T-cell (primary cell): ENCODE results near the gene AZI2. TPM values are rescaled to one million over a fixed set of nuclear protein-coding genes. Genes with fewer than 3 reads are reported as not detected.

ENCODE experiments used
- ATAC-seq, 4 experiments: fragments of 200-7000 bp in 3 of 4; fragments of 150-1000 bp in 1 of 4; cut with Tn5 transposase; replicated peaks in 1 of 4; 1 replicate in 3 of 4; 2 replicates in 1 of 4; pipeline ENCODE4 v1.10.0; 2021; ENCODE audit warnings: moderate library complexity in 3 of 4, mild to moderate bottlenecking in 2 of 4, moderate number of reproducible peaks in 1 of 4
- CTCF ChIA-PET, 2 donors: fragments of 300-600 bp; sonication (Branson Sonifier 250); formaldehyde crosslinking; loops; one replicate each; lab custom pipeline; 2022; ENCODE audit warnings: antibody characterized with exemption in 2 of 2; lab: Charles Lee
- POLR2A ChIA-PET, 2 donors: fragments of 300-600 bp; sonication (Branson Sonifier 250); formaldehyde crosslinking; loops; one replicate each; lab custom pipeline; 2022; ENCODE audit warnings: antibody characterized with exemption in 2 of 2; lab: Charles Lee
- DNase-seq, 35 experiments: peaks; one replicate each; pipeline versions ENCODE4 v3.0.0 to v3.0.0-alpha.2; 2013 to 2023
- H3K27ac ChIP-seq: one replicate; pipeline ENCODE4 v1.5.1; 2013; ENCODE audit warnings: low read length
- H3K27me3 ChIP-seq, 2 experiments: replicated peaks in 1 of 2; 1 replicate in 1 of 2; 2 replicates in 1 of 2; pipeline versions ENCODE4 v1.6.1 to v1.7.0; 2013; ENCODE audit warnings: low read length in 1 of 2, mixed read lengths in 1 of 2; ENCODE audit not compliant: control insufficient read depth in 2 of 2, insufficient read depth in 2 of 2; ENCODE audit errors: extremely low read depth in 1 of 2
- H3K36me3 ChIP-seq, 2 donors: 1 replicate in 1 of 2; 2 replicates in 1 of 2; pipeline versions ENCODE4 v1.6.1 to v1.7.0; 2013; ENCODE audit warnings: low read length in 1 of 2; ENCODE audit not compliant: control insufficient read depth in 2 of 2, insufficient read depth in 1 of 2; ENCODE audit errors: extremely low read depth in 1 of 2
- H3K4me1 ChIP-seq, 2 experiments: 1 replicate in 1 of 2; 2 replicates in 1 of 2; pipeline versions ENCODE4 v1.6.1 to v1.7.0; 2013; ENCODE audit warnings: low read length in 2 of 2, mixed read lengths in 1 of 2; ENCODE audit not compliant: insufficient read depth in 2 of 2, control insufficient read depth in 1 of 2; ENCODE audit errors: extremely low read depth in 1 of 2
- H3K4me3 ChIP-seq, 2 donors: 1 replicate in 1 of 2; 2 replicates in 1 of 2; pipeline versions ENCODE4 v1.5.1 to v1.7.0; 2013; ENCODE audit warnings: mild to moderate bottlenecking in 2 of 2, low read length in 1 of 2, moderate library complexity in 1 of 2; ENCODE audit not compliant: control insufficient read depth in 1 of 2; ENCODE audit errors: extremely low read depth in 1 of 2
- H3K9me3 ChIP-seq: 2 replicates; pipeline ENCODE4 v1.7.0; 2013
- H3K27ac Mint-ChIP-seq, 2 donors: one replicate each; pipeline ENCODE4 v1.8.0; 2020 to 2021; ENCODE audit warnings: mild to moderate bottlenecking in 2 of 2, mixed read lengths in 2 of 2
- H3K27me3 Mint-ChIP-seq, 2 donors: one replicate each; pipeline ENCODE4 v1.8.0; 2021 to 2022; ENCODE audit warnings: mixed read lengths in 2 of 2
- H3K36me3 Mint-ChIP-seq: one replicate; pipeline ENCODE4 v1.8.0; 2021; ENCODE audit warnings: mixed read lengths
- H3K4me1 Mint-ChIP-seq, 3 donors: one replicate each; pipeline ENCODE4 v1.8.0; 2020 to 2022; ENCODE audit warnings: mixed read lengths in 3 of 3, mild to moderate bottlenecking in 1 of 3
- H3K4me3 Mint-ChIP-seq, 3 donors: one replicate each; pipeline ENCODE4 v1.8.0; 2020 to 2022; ENCODE audit warnings: mild to moderate bottlenecking in 3 of 3, mixed read lengths in 3 of 3, moderate library complexity in 3 of 3
- H3K9me3 Mint-ChIP-seq, 3 donors: one replicate each; pipeline ENCODE4 v1.8.0; 2020 to 2022; ENCODE audit warnings: mixed read lengths in 3 of 3
- WGBS: methylation state at CpG from one replicate; pipeline ENCODE4 v1.1.5; 2013; ENCODE audit warnings: missing lambda C conversion rate; ENCODE audit not compliant: insufficient coverage; 5-methylcytosine and 5-hydroxymethylcytosine counted together
- total RNA-seq, 35 experiments: library from RNA in 6 of 35; stranded (reverse) in 6 of 35; fragments of 120-200 nt in 1 of 35; gene quantifications; one replicate each; pipeline versions ENCODE4 v1.2.1 to v1.2.4 and lab custom pipeline; 2013 to 2026

Gene AZI2
- total RNA-seq, 5 donors from 2014 or later (not counting 1 experiment from before 2014, with no cell fraction given), result 29.5 to 38.6 (median 30.6) TPM

DNA sequence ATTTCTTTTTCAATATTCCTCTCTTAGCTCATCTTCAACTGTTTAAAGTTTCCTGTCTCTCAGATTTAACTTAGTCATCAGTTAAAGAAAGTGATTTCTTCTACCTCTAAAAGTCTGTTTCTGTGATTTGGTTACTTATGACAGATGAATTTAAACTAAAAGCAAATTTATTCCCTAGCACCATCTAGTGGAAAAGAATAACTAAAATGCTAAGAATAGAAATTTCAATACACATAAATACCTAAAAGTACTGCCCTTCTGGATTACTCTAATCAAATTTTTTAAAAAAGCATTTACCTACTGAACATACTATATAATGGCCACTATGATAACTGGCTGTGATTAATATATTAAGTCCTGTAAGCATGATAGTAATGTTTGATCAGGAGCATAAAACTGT lies 14.1 kb downstream of the AZI2 start:
- Histone ChIP-seq H3K4me1 (peaks cover 0 to 3% of the 10 kb centered on the region in 2 experiments), H3K9me3 (no peaks in the 10 kb centered on the region), H3K27ac (no peak overlapping the region), H3K27me3 (no peaks in the 10 kb centered on the region), H3K36me3 (peaks cover 0 to 23% of the 10 kb centered on the region in 2 donors), H3K4me3 (no peak overlapping the region)
- DNase-seq (no peak), ATAC-seq (no peak)
- Mint-ChIP-seq H3K27me3 (no peaks in the 10 kb centered on the region), H3K36me3 (peaks cover 8% of the 10 kb centered on the region), H3K4me3 (no peak overlapping the region), H3K9me3 (no peaks in the 10 kb centered on the region), H3K27ac (no peak overlapping the region), H3K4me1 (peaks cover 12 to 17% (median 13%) of the 10 kb centered on the region in 3 donors)
- ChIA-PET POLR2A (no interaction called here), CTCF (interaction anchor here (0.6 to 3.8 kb wide), 8 partner anchors 8 to 1022 kb away, joined by 3 to 36 read pairs (median 4); partner anchors contain the start of genes AZI2 (in 1 of the 2), EOMES (in 1 of the 2) and ZCWPW2 (in 1 of the 2))

DNA sequence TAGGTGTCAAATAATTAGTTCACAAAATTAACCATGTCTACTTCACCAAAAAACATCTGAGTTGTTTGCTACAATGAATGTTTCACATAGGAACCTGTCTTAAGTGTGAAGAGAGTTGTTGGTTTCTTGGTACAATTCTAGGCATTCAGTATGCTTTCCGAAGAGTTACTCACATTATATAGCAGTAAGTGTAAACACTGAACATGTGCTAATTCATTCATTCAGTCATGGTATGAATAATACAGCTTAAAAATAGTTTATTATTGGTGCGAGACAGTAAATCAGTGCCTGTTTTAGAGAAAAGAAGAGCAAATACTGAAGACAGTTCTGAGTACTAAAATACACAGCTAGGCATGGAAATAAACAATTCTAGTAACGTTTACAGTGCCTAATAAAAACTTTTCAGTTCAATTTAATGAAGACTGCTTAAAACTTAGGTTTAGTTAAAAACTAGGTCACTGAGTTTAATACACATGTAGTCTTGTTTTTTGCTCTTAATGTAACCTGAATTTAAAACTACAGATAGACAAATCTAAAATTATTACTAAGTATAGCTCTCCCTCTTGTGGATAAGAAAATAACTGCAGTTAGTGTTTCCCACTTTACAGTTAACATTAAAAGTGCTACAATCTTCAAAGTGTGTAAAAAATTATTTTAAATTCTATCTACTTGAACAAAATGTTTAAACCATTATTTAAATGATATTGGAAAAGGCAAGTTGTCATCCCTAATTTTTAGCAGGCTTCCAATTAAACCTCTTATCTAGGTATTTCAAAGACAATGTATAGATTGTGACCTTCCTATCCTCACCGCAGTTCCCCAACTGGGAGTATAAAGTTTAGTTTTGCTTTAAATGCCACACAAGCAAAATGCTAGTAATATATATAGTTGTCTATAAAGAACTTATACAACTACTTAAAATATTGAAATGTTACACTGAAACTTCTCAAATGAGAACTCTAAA lies 20.2 kb downstream of the AZI2 start:
- H3K4me1 Mint-ChIP-seq, result peaks cover 0 to 30% (median 23%) of the 10 kb centered on the region in 3 donors
- no peaks in the 10 kb centered on the region for H3K9me3 ChIP-seq
- POLR2A ChIA-PET, result interaction anchor here (0.6 to 1.1 kb wide), 6 partner anchors 8 to 590 kb away, joined by 3 to 4 read pairs (median 3); no protein-coding TSS in a partner anchor
- H3K36me3 ChIP-seq, result peaks cover 0 to 9% of the 10 kb centered on the region in 2 donors
- peaks cover 20% of the 10 kb centered on the region for H3K36me3 Mint-ChIP-seq
- DNase-seq (peak in 1 of 35 experiments; percentile 72), ATAC-seq (peak in 2 of 4 experiments; percentile 56 to 64)
- H3K4me1 ChIP-seq, result peaks cover 0 to 4% of the 10 kb centered on the region in 2 experiments
- no peak overlapping the region for H3K4me3 ChIP-seq
- CTCF ChIA-PET, result interaction anchor here (0.7 to 6.3 kb wide), 23 partner anchors 9 to 1018 kb away, joined by 3 to 207 read pairs (median 8); partner anchors contain the start of genes EOMES (in 2 of the 2), AZI2 (in 1 of the 2) and ZCWPW2 (in 1 of the 2)
- no peaks in the 10 kb centered on the region for H3K9me3 Mint-ChIP-seq
- H3K27ac Mint-ChIP-seq, result no peak overlapping the region
- H3K27me3 ChIP-seq, result no peaks in the 10 kb centered on the region
- no peak overlapping the region for H3K4me3 Mint-ChIP-seq
- no peaks in the 10 kb centered on the region for H3K27me3 Mint-ChIP-seq
- no CpG with 5 or more reads among the region's 4 CpGs for WGBS
- no peak overlapping the region for H3K27ac ChIP-seq

DNA sequence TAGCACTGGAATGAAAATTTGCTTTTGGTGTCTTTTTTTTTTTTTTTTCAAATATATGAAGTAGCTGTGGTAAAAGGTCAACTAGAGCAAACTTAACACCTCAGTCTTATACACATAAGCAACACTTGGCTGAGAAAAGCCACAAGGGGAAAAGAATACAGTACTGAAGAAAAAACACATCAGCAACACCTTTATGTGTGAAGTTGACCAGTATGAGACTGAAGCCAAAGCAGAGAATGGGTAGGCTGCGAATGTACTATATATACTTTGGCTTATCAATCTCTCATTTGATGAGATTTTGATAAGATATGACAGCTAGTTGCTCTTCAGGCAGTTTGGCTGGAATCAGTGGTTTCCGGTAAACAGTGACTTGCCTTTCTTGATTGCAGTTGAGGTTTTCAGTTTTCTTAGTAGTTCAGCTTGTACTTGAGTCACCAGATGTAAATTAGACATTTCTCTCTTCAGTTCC lies 22.1 kb downstream of the AZI2 start:
- POLR2A ChIA-PET, result interaction anchor here (0.6 to 1.6 kb wide), 11 partner anchors 11 to 1027 kb away, joined by 3 to 12 read pairs (median 5); partner anchors contain the start of genes AZI2 (in 1 of the 2) and ZCWPW2 (in 1 of the 2)
- peaks cover 0 to 8% of the 10 kb centered on the region in 2 donors for H3K36me3 ChIP-seq
- H3K4me3 ChIP-seq, result no peak overlapping the region
- Mint-ChIP-seq H3K27ac (peak overlapping the region; percentile 53 to 68), H3K4me1 (peaks cover 0 to 31% (median 24%) of the 10 kb centered on the region in 3 donors), H3K36me3 (peaks cover 19% of the 10 kb centered on the region), H3K27me3 (no peaks in the 10 kb centered on the region), H3K9me3 (no peaks in the 10 kb centered on the region), H3K4me3 (no peak overlapping the region)
- CTCF ChIA-PET, result interaction anchor here (0.6 to 6.3 kb wide), 30 partner anchors 8 to 1874 kb away, joined by 3 to 207 read pairs (median 6); partner anchors contain the start of genes EOMES (in 2 of the 2), AZI2 (in 1 of the 2) and ZCWPW2 (in 1 of the 2)
- H3K4me1 ChIP-seq, result peaks cover 0 to 4% of the 10 kb centered on the region in 2 experiments
- no peaks in the 10 kb centered on the region for H3K9me3 ChIP-seq
- no peaks in the 10 kb centered on the region for H3K27me3 ChIP-seq
- WGBS, result no CpG with 5 or more reads among the region's 2 CpGs
- peak overlapping the region; percentile 20 for H3K27ac ChIP-seq
- ATAC-seq (peak; percentile 66 to 86 (median 80)), DNase-seq (peak in 24 of 35 experiments; percentile 0 to 73 (median 17))

DNA sequence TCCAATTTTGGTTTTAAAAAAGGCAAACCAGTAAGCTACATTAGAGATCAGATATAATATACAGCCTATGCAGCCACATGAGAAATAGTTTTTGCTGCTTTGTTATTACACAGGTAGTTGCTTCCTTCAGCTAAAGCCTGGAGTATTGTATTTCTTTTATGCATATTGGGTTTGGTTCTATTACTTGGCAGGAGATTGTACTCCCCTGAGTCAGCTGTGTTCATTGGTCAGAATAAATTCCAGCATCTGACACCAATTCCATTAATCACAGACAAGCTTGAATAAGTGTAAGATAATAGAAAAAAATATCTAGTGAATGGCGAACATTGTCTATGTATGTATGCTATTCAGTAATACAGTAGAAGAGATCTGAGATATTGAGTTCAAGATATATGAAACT lies 26.2 kb downstream of the AZI2 start:
- H3K4me3 Mint-ChIP-seq, result no peak overlapping the region
- POLR2A ChIA-PET, result interaction anchor here in 1 of 2 donors (0.6 kb wide), 1 partner anchor 610 kb away, joined by 5 read pairs; no protein-coding TSS in a partner anchor
- H3K27me3 ChIP-seq, result no peaks in the 10 kb centered on the region
- H3K36me3 Mint-ChIP-seq, result peaks cover 33% of the 10 kb centered on the region
- no peak overlapping the region for H3K27ac ChIP-seq
- CTCF ChIA-PET, result interaction anchor here (0.6 to 2.0 kb wide), 8 partner anchors 8 to 638 kb away, joined by 3 to 15 read pairs (median 4); no protein-coding TSS in a partner anchor
- no peaks in the 10 kb centered on the region for H3K27me3 Mint-ChIP-seq
- ATAC-seq, result no peak
- peaks cover 0 to 45% (median 31%) of the 10 kb centered on the region in 3 donors for H3K4me1 Mint-ChIP-seq
- H3K4me3 ChIP-seq, result no peak overlapping the region
- peaks cover 0 to 4% of the 10 kb centered on the region in 2 experiments for H3K4me1 ChIP-seq
- H3K9me3 ChIP-seq, result no peaks in the 10 kb centered on the region
- WGBS, result no CpG with 5 or more reads among the region's 1 CpG
- H3K36me3 ChIP-seq, result peaks cover 4 to 33% of the 10 kb centered on the region in 2 donors
- H3K9me3 Mint-ChIP-seq, result no peaks in the 10 kb centered on the region
- H3K27ac Mint-ChIP-seq, result no peak overlapping the region
- DNase-seq, result no peak

DNA sequence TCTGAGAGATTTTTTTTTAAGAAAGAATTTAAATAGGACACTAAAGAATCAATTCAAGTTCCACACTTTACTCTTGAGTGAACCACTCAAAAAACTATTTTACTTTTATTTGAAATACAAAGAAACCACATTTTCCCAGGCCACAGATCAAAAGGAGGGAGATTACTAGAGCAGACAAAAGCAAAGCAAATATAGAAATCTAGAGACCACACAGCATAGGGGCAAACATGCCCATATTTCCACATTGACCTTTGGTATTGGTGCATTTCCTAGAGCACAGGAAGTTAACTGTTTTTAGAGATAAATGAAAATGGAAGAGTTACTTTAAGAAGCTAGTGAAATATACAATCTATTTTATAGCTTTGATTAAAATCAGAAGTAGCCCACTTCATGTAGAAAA lies 27.6 kb downstream of the AZI2 start:
- Histone ChIP-seq H3K4me3 (no peak overlapping the region), H3K9me3 (no peaks in the 10 kb centered on the region), H3K36me3 (peaks cover 4 to 33% of the 10 kb centered on the region in 2 donors), H3K27ac (no peak overlapping the region), H3K4me1 (no peaks in the 10 kb centered on the region), H3K27me3 (no peaks in the 10 kb centered on the region)
- peaks cover 0 to 34% (median 19%) of the 10 kb centered on the region in 3 donors for H3K4me1 Mint-ChIP-seq
- DNase-seq (no peak), ATAC-seq (no peak)
- H3K9me3 Mint-ChIP-seq, result no peaks in the 10 kb centered on the region
- ChIA-PET CTCF (interaction anchor here (0.6 to 2.0 kb wide), 4 partner anchors 8 to 609 kb away, joined by 4 to 15 read pairs (median 5); no protein-coding TSS in a partner anchor), POLR2A (no interaction called here)
- no peak overlapping the region for H3K4me3 Mint-ChIP-seq
- no peaks in the 10 kb centered on the region for H3K27me3 Mint-ChIP-seq
- H3K27ac Mint-ChIP-seq, result peak overlapping the region in 1 of 2 donors; percentile 59
- H3K36me3 Mint-ChIP-seq, result peaks cover 33% of the 10 kb centered on the region
